GM10248 (cell line): ENCODE measurements around the gene EFCAB14.
A peak's percentile ranks its signal among the peaks of the same experiment; 100 is the strongest.

Experiments
- CTCF ChIA-PET: fragments of 300-600 bp; sonication (Branson Sonifier 250); formaldehyde crosslinking; extraction: SDS; loops from one replicate; lab custom pipeline; 2021; ENCODE audit warnings: antibody characterized with exemption; lab: Yijun Ruan, JAX
- POLR2A ChIA-PET: fragments of 350-650 bp; sonication (Branson Sonifier 250); formaldehyde crosslinking; extraction: SDS; loops from one replicate; lab custom pipeline; 2020; ENCODE audit warnings: antibody characterized with exemption; lab: Yijun Ruan, JAX
- DNase-seq: peaks from one replicate; pipeline ENCODE4 v3.0.0; 2012; ENCODE audit errors: extremely low spot score
- CTCF ChIP-seq: IDR thresholded peaks from 2 replicates; pipeline ENCODE4 v1.5.1; 2012; ENCODE audit warnings: mild to moderate bottlenecking, low read depth; ENCODE audit errors: extremely low read depth, missing control alignments, control extremely low read depth

EFCAB14 gene

GRCh38 chr1:46677339-46677738, 41.6 kb downstream of the EFCAB14 start:
- no peak for TF ChIP-seq CTCF
- DNase-seq: no peak
- ChIA-PET CTCF (interaction anchor here (1.0 to 3.8 kb wide), 7 partner anchors 9 to 48 kb away, joined by 3 to 18 read pairs (median 6); partner anchors contain the start of gene ATPAF1), POLR2A (no interaction called here)

GRCh38 chr1:46676531-46676930, 42.4 kb downstream of the EFCAB14 start:
- no peak for DNase-seq
- CTCF ChIA-PET: interaction anchor here (1.4 to 3.8 kb wide), 6 partner anchors 8 to 49 kb away, joined by 3 to 18 read pairs (median 9); partner anchors contain the start of gene ATPAF1
- POLR2A ChIA-PET: no interaction called here
- TF ChIP-seq CTCF: no peak

- DNase-seq: peak; percentile 38
- POLR2A ChIA-PET: no interaction called here
- TF ChIP-seq CTCF: no peak
- CTCF ChIA-PET: interaction anchor here (1.1 to 3.2 kb wide), 4 partner anchors 9 to 49 kb away, joined by 3 to 10 read pairs (median 6); no protein-coding TSS in a partner anchor
These were observed 43.2 kb downstream of the EFCAB14 start for GRCh38 chr1:46675549-46676314.

GRCh38 chr1:46673749-46674182, 45.1 kb downstream of the EFCAB14 start:
- ChIA-PET CTCF (no interaction called here), POLR2A (no interaction called here)
- no peak for TF ChIP-seq CTCF
- no peak for DNase-seq

- ChIA-PET CTCF (interaction anchor here (0.8 kb wide), 1 partner anchor 56 kb away, joined by 4 read pairs; the partner anchor contains the start of gene MOB3C), POLR2A (no interaction called here)
- no peak for DNase-seq
- TF ChIP-seq CTCF: no peak
These were observed 46.2 kb downstream of the EFCAB14 start for GRCh38 chr1:46672696-46673095.

- TF ChIP-seq CTCF: no peak
- POLR2A ChIA-PET: interaction anchor here (0.6 kb wide), 1 partner anchor 48 kb away, joined by 8 read pairs; no protein-coding TSS in a partner anchor
- CTCF ChIA-PET: no interaction called here
- no peak for DNase-seq
These were observed 47.4 kb downstream of the EFCAB14 start, which contains the start of gene TEX38 for GRCh38 chr1:46671554-46671953. TSS of gene TEX38 (plus strand) at chr1:46671854. CDS start at chr1:46671935, 81 bp downstream.
